Activated naive CD8-positive, alpha-beta T cell (primary cell): ENCODE measurements around the gene TMEM132D.

Experiments
- H3K27ac Mint-ChIP-seq: one replicate; pipeline ENCODE4 v1.8.0; 2021; ENCODE audit warnings: mixed read lengths
- H3K27me3 Mint-ChIP-seq: one replicate; pipeline ENCODE4 v1.8.0; 2021; ENCODE audit warnings: mixed read lengths
- H3K36me3 Mint-ChIP-seq: one replicate; pipeline ENCODE4 v1.8.0; 2021; ENCODE audit warnings: mixed read lengths
- H3K4me1 Mint-ChIP-seq: one replicate; pipeline ENCODE4 v1.8.0; 2021; ENCODE audit warnings: low read depth, mixed read lengths
- H3K4me3 Mint-ChIP-seq: one replicate; pipeline ENCODE4 v1.8.0; 2021; ENCODE audit warnings: mild to moderate bottlenecking, mixed read lengths
- H3K9me3 Mint-ChIP-seq: one replicate; pipeline ENCODE4 v1.8.0; 2021; ENCODE audit warnings: low read depth, mixed read lengths

Gene TMEM132D

GRCh38 chr12:129651951-129652350 lies 251.9 kb downstream of the TMEM132D start:
- no peak overlapping the region for H3K4me3 Mint-ChIP-seq
- no peaks in the 10 kb centered on the region for H3K27me3 Mint-ChIP-seq
- no peaks in the 10 kb centered on the region for H3K36me3 Mint-ChIP-seq
- peaks cover 3% of the 10 kb centered on the region for H3K9me3 Mint-ChIP-seq
- H3K4me1 Mint-ChIP-seq, result no peaks in the 10 kb centered on the region
- H3K27ac Mint-ChIP-seq, result no peak overlapping the region

GRCh38 chr12:129641926-129642325 lies 261.9 kb downstream of the TMEM132D start:
- Mint-ChIP-seq H3K4me3 (no peak overlapping the region), H3K36me3 (no peaks in the 10 kb centered on the region), H3K9me3 (peaks cover 4% of the 10 kb centered on the region), H3K4me1 (no peaks in the 10 kb centered on the region), H3K27ac (no peak overlapping the region), H3K27me3 (no peaks in the 10 kb centered on the region)

- H3K4me1 Mint-ChIP-seq, result no peaks in the 10 kb centered on the region
- H3K4me3 Mint-ChIP-seq, result no peak overlapping the region
- H3K36me3 Mint-ChIP-seq, result no peaks in the 10 kb centered on the region
- H3K9me3 Mint-ChIP-seq, result no peaks in the 10 kb centered on the region
- H3K27ac Mint-ChIP-seq, result no peak overlapping the region
- H3K27me3 Mint-ChIP-seq, result no peaks in the 10 kb centered on the region
These were observed 268.7 kb downstream of the TMEM132D start for GRCh38 chr12:129635021-129635685.

GRCh38 chr12:129631316-129631715 lies 272.5 kb downstream of the TMEM132D start:
- Mint-ChIP-seq H3K4me3 (no peak overlapping the region), H3K9me3 (no peaks in the 10 kb centered on the region), H3K36me3 (no peaks in the 10 kb centered on the region), H3K4me1 (no peaks in the 10 kb centered on the region), H3K27me3 (no peaks in the 10 kb centered on the region), H3K27ac (no peak overlapping the region)

- Mint-ChIP-seq H3K4me1 (no peaks in the 10 kb centered on the region), H3K9me3 (no peaks in the 10 kb centered on the region), H3K4me3 (no peak overlapping the region), H3K27ac (no peak overlapping the region), H3K36me3 (no peaks in the 10 kb centered on the region), H3K27me3 (no peaks in the 10 kb centered on the region)
These were observed 273.9 kb downstream of the TMEM132D start for GRCh38 chr12:129629901-129630300.

GRCh38 chr12:129622566-129622965 lies 281.3 kb downstream of the TMEM132D start:
- Mint-ChIP-seq H3K27ac (no peak overlapping the region), H3K9me3 (no peaks in the 10 kb centered on the region), H3K27me3 (no peaks in the 10 kb centered on the region), H3K4me3 (no peak overlapping the region), H3K36me3 (no peaks in the 10 kb centered on the region), H3K4me1 (no peaks in the 10 kb centered on the region)

GRCh38 chr12:129619271-129619670 lies 284.6 kb downstream of the TMEM132D start:
- Mint-ChIP-seq H3K36me3 (no peaks in the 10 kb centered on the region), H3K27ac (no peak overlapping the region), H3K27me3 (no peaks in the 10 kb centered on the region), H3K9me3 (no peaks in the 10 kb centered on the region), H3K4me3 (no peak overlapping the region), H3K4me1 (no peaks in the 10 kb centered on the region)

- no peaks in the 10 kb centered on the region for H3K27me3 Mint-ChIP-seq
- H3K27ac Mint-ChIP-seq, result no peak overlapping the region
- H3K4me3 Mint-ChIP-seq, result no peak overlapping the region
- no peaks in the 10 kb centered on the region for H3K36me3 Mint-ChIP-seq
- H3K9me3 Mint-ChIP-seq, result no peaks in the 10 kb centered on the region
- H3K4me1 Mint-ChIP-seq, result no peaks in the 10 kb centered on the region
These were observed 286.0 kb downstream of the TMEM132D start for GRCh38 chr12:129617849-129618248.

- Mint-ChIP-seq H3K4me1 (no peaks in the 10 kb centered on the region), H3K9me3 (no peaks in the 10 kb centered on the region), H3K4me3 (no peak overlapping the region), H3K27ac (no peak overlapping the region), H3K27me3 (no peaks in the 10 kb centered on the region), H3K36me3 (no peaks in the 10 kb centered on the region)
These were observed 288.8 kb downstream of the TMEM132D start for GRCh38 chr12:129615001-129615400.

GRCh38 chr12:129614221-129614885 lies 289.5 kb downstream of the TMEM132D start:
- H3K9me3 Mint-ChIP-seq, result no peaks in the 10 kb centered on the region
- no peaks in the 10 kb centered on the region for H3K4me1 Mint-ChIP-seq
- no peaks in the 10 kb centered on the region for H3K27me3 Mint-ChIP-seq
- H3K27ac Mint-ChIP-seq, result no peak overlapping the region
- H3K36me3 Mint-ChIP-seq, result no peaks in the 10 kb centered on the region
- H3K4me3 Mint-ChIP-seq, result no peak overlapping the region

- Mint-ChIP-seq H3K27me3 (no peaks in the 10 kb centered on the region), H3K4me3 (no peak overlapping the region), H3K36me3 (no peaks in the 10 kb centered on the region), H3K27ac (no peak overlapping the region), H3K9me3 (no peaks in the 10 kb centered on the region), H3K4me1 (no peaks in the 10 kb centered on the region)
These were observed 290.5 kb downstream of the TMEM132D start for GRCh38 chr12:129613314-129613713.

- no peaks in the 10 kb centered on the region for H3K36me3 Mint-ChIP-seq
- H3K4me3 Mint-ChIP-seq, result no peak overlapping the region
- H3K4me1 Mint-ChIP-seq, result no peaks in the 10 kb centered on the region
- H3K9me3 Mint-ChIP-seq, result no peaks in the 10 kb centered on the region
- H3K27ac Mint-ChIP-seq, result no peak overlapping the region
- H3K27me3 Mint-ChIP-seq, result no peaks in the 10 kb centered on the region
These were observed 293.2 kb downstream of the TMEM132D start for GRCh38 chr12:129610601-129611120.

- H3K4me3 Mint-ChIP-seq, result no peak overlapping the region
- H3K27ac Mint-ChIP-seq, result no peak overlapping the region
- no peaks in the 10 kb centered on the region for H3K36me3 Mint-ChIP-seq
- H3K4me1 Mint-ChIP-seq, result no peaks in the 10 kb centered on the region
- H3K27me3 Mint-ChIP-seq, result no peaks in the 10 kb centered on the region
- H3K9me3 Mint-ChIP-seq, result peaks cover 5% of the 10 kb centered on the region
These were observed 296.1 kb downstream of the TMEM132D start for GRCh38 chr12:129607756-129608155.

GRCh38 chr12:129607301-129607700 lies 296.5 kb downstream of the TMEM132D start:
- Mint-ChIP-seq H3K27ac (no peak overlapping the region), H3K9me3 (peaks cover 5% of the 10 kb centered on the region), H3K4me3 (no peak overlapping the region), H3K4me1 (no peaks in the 10 kb centered on the region), H3K27me3 (no peaks in the 10 kb centered on the region), H3K36me3 (no peaks in the 10 kb centered on the region)

- Mint-ChIP-seq H3K36me3 (no peaks in the 10 kb centered on the region), H3K27ac (no peak overlapping the region), H3K27me3 (no peaks in the 10 kb centered on the region), H3K9me3 (peaks cover 5% of the 10 kb centered on the region), H3K4me1 (no peaks in the 10 kb centered on the region), H3K4me3 (no peak overlapping the region)
These were observed 297.6 kb downstream of the TMEM132D start for GRCh38 chr12:129606239-129606638.

GRCh38 chr12:129605666-129606065 lies 298.2 kb downstream of the TMEM132D start:
- Mint-ChIP-seq H3K9me3 (peaks cover 5% of the 10 kb centered on the region), H3K4me3 (no peak overlapping the region), H3K27me3 (no peaks in the 10 kb centered on the region), H3K27ac (no peak overlapping the region), H3K4me1 (no peaks in the 10 kb centered on the region), H3K36me3 (no peaks in the 10 kb centered on the region)
